ENCODE results near the gene PSME2. TPM values are rescaled to one million over a fixed set of nuclear protein-coding genes. Genes with fewer than 3 reads are reported as not detected.

PSME2 gene
- total and polyA plus RNA-seq, 9 of the 15 experiments (the other 6 are each of a cell fraction or from before 2014, with no cell fraction given), result 111 to 579 (median 159) TPM

- TF ChIP-seq CREM (IDR thresholded peaks at IDR 0.05; ENCODE audit: low read depth), result peak; percentile 93
- TF ChIP-seq ZNF408 (CRISPR knock-in tag; IDR thresholded peaks at IDR 0.05; ENCODE audit: low read depth), result no peak
- no peak for TF ChIP-seq GATA2 (CRISPR knock-in tag; IDR thresholded peaks at IDR 0.05)
- no peak for TF ChIP-seq ZNF280A (IDR thresholded peaks at IDR 0.05; ENCODE audit: low read depth, partially characterized antibody)
- peak; percentile 68; the same call in 1 of the 2 replicates for TF ChIP-seq BRD4 (IDR thresholded peaks at IDR 0.05)
- peak in 1 of 2 experiments; percentile 97 for TF ChIP-seq NCOA2 (IDR thresholded peaks at IDR 0.05; ENCODE audit: partially characterized antibody in 2 of 2)
- TF ChIP-seq CC2D1A (IDR thresholded peaks at IDR 0.05), result no peak
- TF ChIP-seq POLR2G (IDR thresholded peaks at IDR 0.05; ENCODE audit: low read depth, low read length), result peak; percentile 94
- no peak for TF ChIP-seq ZNF134 (CRISPR knock-in tag; conservative IDR thresholded peaks at IDR 0.05)
- peak in 1 of 2 experiments; percentile 80; a peak in 1 of 3 replicates for TF ChIP-seq CBX3 (IDR thresholded peaks at IDR 0.05; ENCODE audit: borderline replicate concordance in 1 of 2, low read length in 2 of 2)
- TF ChIP-seq ZNF695 (CRISPR knock-in tag; IDR thresholded peaks at IDR 0.05), result no peak
- no peak for TF ChIP-seq SREBF1 (IDR thresholded peaks at IDR 0.05; ENCODE audit: borderline replicate concordance, low read depth, low read length)
- no peak for TF ChIP-seq BRF1 (IDR thresholded peaks at IDR 0.05; ENCODE audit: borderline replicate concordance, extremely low read depth, insufficient read length)
- peak; percentile 28; the same call in 1 of the 2 replicates for TF ChIP-seq ETS1 (conservative IDR thresholded peaks at IDR 0.05; ENCODE audit: control insufficient read depth, low read depth, low read length)
- peak in 1 of 2 experiments; percentile 74; a peak in 3 of 4 replicates for TF ChIP-seq UBTF (IDR thresholded peaks at IDR 0.05; ENCODE audit: borderline replicate concordance in 1 of 2, low read depth in 2 of 2, low read length in 2 of 2)
- no peak for TF ChIP-seq HNRNPUL1 (IDR thresholded peaks at IDR 0.05; ENCODE audit: low read length)
- no peak for TF ChIP-seq ZNF282 (CRISPR knock-in tag; IDR thresholded peaks at IDR 0.05)
- no peak for TF ChIP-seq NR3C1 (CRISPR knock-in tag; IDR thresholded peaks at IDR 0.05)
- TF ChIP-seq GTF2F1 (IDR thresholded peaks at IDR 0.05; ENCODE audit: low read depth, low read length), result no peak
- no peak for TF ChIP-seq MYBL2 (IDR thresholded peaks at IDR 0.05; ENCODE audit: low read depth)
- no peak for TF ChIP-seq MYBL2 (CRISPR knock-in tag; IDR thresholded peaks at IDR 0.05; ENCODE audit: borderline replicate concordance)
- peak; percentile 95 for TF ChIP-seq GABPA (tag; conservative IDR thresholded peaks at IDR 0.05; ENCODE audit: low read depth)
- TF ChIP-seq HMG20B (CRISPR knock-in tag; IDR thresholded peaks at IDR 0.05), result no peak
- TF ChIP-seq TBP (optimal IDR thresholded peaks at IDR 0.05; ENCODE audit: low read depth, low read length), result peak; percentile 72
Observed at GRCh38 chr14:24195186-24196070, 49.0 kb upstream of the PSME2 start, which contains the start of gene TM9SF1 (continued).

All from K562 (cell line).